Esophagus squamous epithelium (tissue), 4 donors: Measurements from ENCODE around the gene FHIT.

ENCODE experiments used
- POLR2A ChIP-seq, 4 donors: fragments of 450-650 bp; IDR thresholded peaks; one replicate each; pipeline ENCODE4 v1.6.1; 2017; ENCODE audit warnings: antibody characterized with exemption in 4 of 4, mild to moderate bottlenecking in 4 of 4, moderate library complexity in 3 of 4
- TF ChIP-seq, protein P1 (sequence below), 6 experiments: fragments of 450-650 bp in 4 of 6; fragments of 200-600 bp in 2 of 6; sonication (generic) in 2 of 6; IDR thresholded peaks; one replicate each; pipeline ENCODE4 v1.5.1; 2016 to 2019; ENCODE audit warnings: antibody characterized with exemption in 6 of 6, mild to moderate bottlenecking in 4 of 6, moderate library complexity in 4 of 6

DNA sequence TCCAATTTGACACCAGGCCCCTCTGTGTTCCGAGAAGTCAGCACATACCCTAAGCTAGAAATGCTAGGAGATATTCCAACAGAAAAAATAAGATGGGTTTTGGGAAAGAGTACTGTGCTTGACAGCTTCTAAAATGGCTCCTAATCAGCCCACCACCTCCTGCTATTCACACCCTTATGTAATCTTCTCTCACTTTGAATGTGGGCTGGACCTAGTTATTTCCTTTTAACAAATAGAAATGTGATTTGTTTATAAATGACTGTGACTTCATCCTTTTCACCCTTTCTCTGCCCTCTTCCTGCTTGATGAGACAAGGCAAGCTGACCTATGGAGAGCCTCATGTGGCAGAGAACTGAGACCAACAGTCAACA, 961.1 kb downstream of the FHIT start:
- TF ChIP-seq POLR2A (IDR thresholded peaks at IDR 0.05), result no peak
- TF ChIP-seq, protein P1, sequence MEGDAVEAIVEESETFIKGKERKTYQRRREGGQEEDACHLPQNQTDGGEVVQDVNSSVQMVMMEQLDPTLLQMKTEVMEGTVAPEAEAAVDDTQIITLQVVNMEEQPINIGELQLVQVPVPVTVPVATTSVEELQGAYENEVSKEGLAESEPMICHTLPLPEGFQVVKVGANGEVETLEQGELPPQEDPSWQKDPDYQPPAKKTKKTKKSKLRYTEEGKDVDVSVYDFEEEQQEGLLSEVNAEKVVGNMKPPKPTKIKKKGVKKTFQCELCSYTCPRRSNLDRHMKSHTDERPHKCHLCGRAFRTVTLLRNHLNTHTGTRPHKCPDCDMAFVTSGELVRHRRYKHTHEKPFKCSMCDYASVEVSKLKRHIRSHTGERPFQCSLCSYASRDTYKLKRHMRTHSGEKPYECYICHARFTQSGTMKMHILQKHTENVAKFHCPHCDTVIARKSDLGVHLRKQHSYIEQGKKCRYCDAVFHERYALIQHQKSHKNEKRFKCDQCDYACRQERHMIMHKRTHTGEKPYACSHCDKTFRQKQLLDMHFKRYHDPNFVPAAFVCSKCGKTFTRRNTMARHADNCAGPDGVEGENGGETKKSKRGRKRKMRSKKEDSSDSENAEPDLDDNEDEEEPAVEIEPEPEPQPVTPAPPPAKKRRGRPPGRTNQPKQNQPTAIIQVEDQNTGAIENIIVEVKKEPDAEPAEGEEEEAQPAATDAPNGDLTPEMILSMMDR (IDR thresholded peaks at IDR 0.05), result no peak
